Stimulated activated CD4-positive, alpha-beta T cell treated with anti-CD3 and anti-CD28 coated beads, Interleukin-15, amount 100 ng/mL, for 1 hour (primary cell): ENCODE measurements around the gene CCDC85B.
"Not testable (repeated sequence)": the region's sequence is repeated elsewhere in the genome, so short reads cannot be mapped to it uniquely, and the experiment has no call there.

Source experiments
- DNase-seq, 2 donors: peaks; one replicate each; pipeline ENCODE4 v3.0.0-alpha.2; 2020; ENCODE audit warnings: low read depth in 1 of 2, low spot score in 1 of 2

Gene CCDC85B

DNA sequence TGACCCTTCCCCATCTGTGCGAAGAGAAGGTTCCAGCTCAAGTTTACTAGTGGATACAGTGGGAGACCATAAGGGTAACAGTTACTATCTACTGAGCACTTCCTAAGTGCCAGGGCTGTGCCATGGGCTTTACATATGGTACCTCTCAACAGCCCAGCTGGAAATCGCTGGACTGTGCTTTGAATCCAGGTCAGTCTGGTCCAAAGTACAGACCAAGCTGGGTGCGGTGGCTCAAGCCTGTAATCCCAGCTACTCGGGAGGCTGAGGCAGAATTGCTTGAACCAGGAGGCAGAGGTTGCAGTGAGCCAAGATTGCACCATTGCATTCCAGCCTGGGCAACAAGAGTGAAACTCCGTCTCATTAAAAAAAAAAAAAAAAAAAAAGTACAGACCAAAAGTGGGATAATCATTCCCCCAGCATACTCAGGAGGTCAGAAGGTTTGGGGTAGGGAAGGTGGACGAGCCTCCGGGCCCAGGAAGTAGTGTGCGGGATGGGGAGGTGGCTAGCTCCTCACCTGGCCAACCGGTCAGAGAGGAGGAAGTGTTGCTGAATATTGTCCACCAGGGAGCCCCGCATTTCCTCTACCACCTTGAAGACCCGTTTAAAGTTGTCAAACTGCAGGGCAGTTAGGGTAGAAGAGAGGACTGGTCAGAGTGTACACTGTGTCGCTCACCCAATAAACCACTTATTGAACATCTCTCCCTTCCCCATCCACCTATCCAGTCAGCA, 4.5 kb upstream of the CCDC85B start:
- DNase-seq = no peak

GRCh38 chr11:65886826-65887722, 3.4 kb upstream of the CCDC85B start:
- DNase-seq = no peak

DNA sequence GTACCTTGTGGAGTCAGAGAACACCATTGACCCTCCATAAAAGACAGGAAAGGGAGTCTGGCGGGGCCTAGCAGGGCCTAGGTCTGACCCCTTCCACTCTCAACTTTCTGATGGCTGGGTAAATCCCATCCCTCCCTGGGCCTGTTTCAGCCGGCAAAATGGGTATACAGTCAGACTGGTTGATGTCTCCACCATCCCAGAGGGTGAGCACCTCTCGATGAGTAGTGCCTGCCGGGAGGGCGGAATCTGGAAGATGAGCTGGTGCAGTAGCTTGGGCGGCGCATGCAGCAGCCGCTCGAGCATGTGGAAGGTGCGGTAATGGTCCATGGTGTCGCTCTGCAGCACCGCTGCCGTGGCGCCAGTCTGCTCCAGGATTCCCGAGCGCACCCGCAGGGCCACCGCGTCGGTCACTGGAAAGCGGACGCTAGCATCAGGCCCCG, 2.7 kb upstream of the CCDC85B start:
- no peak for DNase-seq

- DNase-seq = peak; percentile 91 to 93
Measured at GRCh38 chr11:65888163-65888814, 2.2 kb upstream of the CCDC85B start, which contains the start of gene FIBP. Gene FIBP, minus strand, starts transcription at chr11:65888471. Its CDS starts 53 bp downstream, at chr11:65888418.

- peak in 1 of 2 donors; percentile 55 for DNase-seq
Measured at GRCh38 chr11:65891219-65892136, 1.0 kb downstream of the CCDC85B start.

DNA sequence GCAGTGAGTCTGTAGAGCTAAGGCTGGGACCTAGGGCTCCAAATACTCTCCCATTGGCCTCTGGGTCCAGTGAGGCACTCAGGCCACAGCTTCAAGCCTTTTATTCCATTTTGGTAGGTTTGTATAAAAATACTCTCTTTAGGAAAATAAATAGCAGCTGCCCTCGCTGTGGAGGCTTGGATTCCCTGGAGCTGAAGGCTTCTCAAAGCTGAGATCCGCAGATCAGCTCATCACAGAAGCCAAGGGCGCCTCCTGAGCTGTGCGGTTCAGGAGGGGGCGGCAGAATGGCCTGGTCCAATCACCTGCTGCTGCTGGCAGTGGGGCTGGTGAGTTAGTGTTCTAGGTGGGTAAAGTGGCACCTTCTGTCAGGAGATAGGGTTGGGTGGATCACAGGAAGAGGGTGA, 1.7 kb downstream of the CCDC85B start:
- not testable (repeated sequence) for DNase-seq

DNA sequence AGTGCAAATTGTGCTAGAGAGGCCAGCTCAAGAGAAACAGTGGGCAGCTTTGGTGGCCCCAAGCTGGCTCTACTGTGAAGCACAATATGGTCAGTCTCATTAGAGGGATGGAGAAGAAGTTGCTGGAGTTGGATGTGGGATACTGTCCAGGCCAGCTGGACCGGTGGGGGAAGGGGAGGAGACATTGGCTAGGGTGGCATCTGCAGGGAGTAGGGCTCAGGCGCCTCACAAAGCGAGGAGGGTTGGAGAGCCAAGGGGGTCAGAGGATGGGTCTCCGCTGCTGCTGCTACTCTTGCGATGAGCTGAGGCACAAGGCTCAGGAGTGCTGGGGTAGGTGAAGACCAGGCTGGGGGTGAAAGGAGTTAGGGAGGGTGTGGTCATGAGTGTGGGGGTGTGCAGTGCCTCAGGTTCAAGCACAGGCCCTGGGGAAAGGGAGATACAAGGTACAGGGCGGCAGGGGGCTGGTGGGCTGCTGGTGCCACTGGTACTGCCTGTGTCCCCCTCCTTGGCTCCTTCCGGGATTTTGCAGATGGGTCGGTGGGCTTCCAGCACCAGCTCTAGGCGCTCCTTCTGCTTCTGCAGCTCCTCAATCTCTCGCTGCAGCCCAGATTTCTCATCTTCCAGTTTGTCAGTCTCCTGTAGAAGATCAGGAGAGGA, 2.3 kb downstream of the CCDC85B start:
- no peak for DNase-seq

GRCh38 chr11:65894034-65894591, 3.6 kb downstream of the CCDC85B start:
- no peak for DNase-seq

- no peak for DNase-seq
Measured at GRCh38 chr11:65895482-65895981, 5.1 kb downstream of the CCDC85B start.

DNA sequence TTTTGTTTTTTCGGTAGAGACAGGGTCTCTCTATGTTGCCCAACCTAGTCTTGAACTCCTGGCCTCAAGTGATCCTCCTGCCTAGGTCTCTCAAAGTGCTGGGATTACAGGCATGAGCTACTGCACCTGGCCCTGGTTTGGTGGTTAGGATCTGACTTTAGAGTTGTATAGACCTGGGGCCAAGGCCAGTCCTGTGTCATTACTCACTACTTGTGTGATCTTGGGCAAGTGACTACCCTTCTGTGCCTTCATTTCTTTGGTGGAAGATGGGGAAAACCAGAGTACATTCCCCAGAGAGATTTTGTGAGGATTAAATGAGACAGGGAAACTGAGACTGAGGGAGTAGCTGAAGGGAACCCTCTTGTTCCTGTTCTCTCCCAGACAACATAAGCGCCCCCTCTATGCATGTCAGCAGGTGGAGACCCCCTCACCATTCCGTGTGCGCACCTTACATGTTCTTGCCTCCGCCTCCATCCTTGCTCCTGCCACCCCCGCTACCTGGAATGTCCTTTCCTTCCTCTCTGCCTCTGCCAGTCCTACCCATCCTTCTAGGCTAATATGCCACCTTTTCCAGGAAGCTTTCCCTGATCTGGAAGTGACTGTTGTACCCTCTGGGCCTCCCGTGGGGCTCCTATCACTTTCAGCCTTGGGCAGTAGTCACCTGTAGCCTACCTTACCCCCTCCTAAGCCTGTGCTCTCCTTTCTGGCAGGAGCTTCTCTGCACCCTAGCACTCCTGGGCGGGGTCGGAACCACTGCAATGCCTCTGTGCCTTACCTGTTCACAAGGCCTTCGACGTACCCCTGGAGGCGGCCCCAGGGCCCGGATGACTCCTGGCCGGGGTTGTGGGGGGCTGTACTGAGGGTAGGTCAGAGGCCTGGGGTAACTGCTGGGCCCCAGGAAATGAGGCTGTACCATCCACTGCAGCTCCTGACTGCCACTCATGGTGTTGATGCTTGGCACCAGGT, 5.8 kb downstream of the CCDC85B start:
- DNase-seq = no peak

GRCh38 chr11:65897020-65897471, 6.6 kb downstream of the CCDC85B start:
- no peak for DNase-seq

DNA sequence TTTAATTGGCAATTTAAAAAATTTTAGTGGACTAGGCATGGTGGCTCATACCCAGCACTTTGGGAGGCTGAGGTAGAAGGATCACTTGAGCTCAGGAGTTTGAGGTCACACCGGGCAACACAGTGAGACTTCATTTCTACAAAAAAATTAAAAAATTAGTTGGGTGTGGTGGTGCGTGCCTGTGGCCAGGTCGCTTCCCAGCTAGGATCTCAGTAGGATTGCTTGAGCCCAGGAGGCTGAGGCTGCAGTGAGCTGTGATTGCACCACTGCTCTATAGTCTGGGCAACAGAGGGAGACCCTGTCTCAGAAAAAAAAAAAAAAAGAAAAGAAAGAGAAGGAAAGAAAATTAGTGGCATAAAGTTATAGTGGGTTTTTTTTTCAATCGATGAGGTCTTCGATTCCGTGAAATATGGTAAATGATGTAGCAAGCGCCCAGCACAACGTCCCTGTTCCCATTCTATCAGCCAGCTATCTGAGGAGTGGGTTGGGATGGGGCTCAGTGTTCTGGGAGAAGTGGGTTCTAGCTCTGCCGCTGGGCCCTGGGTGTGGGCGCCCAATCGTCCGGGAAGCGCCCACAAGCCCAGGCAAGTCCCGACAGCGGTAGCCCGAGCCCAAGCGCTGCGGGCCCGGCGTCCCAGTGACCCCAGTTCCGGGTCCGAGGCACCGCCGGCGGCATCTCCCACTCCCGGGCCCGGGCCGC, 8.3 kb downstream of the CCDC85B start:
- DNase-seq = no peak

DNA sequence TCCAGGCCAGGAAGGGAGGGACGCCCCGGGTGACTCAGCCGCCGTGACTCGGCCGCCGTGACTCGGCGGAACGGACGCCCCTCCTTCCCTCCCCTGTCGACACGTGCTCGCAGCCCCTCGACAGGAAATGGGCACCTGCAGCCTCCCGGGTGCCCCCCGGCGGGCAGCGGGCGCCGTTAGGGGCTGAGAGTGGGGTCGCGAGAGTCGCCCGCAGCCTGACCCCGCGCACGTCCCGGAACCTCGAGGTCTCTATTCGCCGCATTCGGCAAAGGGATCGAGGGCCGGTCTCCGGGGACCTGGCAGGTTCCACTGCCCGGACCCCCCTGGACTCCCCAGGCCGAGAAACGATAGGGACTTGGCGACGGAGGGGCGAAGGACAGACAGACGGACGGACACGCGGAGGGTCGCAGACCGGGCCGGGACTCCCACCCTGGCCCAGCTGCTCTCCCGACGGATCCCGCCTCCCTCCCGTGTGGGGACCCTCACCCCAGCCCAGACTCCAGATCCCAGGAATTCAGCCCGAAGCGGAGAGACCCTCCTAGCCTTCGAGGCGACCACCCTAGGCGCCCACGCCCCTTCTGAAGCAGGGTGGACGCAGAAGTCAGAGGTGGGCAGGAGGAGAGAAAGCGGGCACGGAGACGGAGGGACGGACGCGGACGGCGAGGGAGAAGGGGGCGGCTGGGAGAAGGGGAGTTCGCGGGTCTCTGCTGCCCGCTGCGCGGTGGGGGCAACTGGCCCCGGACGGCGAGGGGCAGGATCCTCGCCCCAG, 9.1 kb downstream of the CCDC85B start:
- DNase-seq = peak in 1 of 2 donors; percentile 73

GRCh38 chr11:65900125-65900898, 9.8 kb downstream of the CCDC85B start, which contains the start of gene FOSL1:
Gene FOSL1, minus strand, starts transcription at chr11:65900388. Its CDS starts 49 bp downstream, at chr11:65900339.
- DNase-seq = peak; percentile 85 to 89

GRCh38 chr11:65900899-65901180, 10.4 kb downstream of the CCDC85B start:
- no peak for DNase-seq

DNA sequence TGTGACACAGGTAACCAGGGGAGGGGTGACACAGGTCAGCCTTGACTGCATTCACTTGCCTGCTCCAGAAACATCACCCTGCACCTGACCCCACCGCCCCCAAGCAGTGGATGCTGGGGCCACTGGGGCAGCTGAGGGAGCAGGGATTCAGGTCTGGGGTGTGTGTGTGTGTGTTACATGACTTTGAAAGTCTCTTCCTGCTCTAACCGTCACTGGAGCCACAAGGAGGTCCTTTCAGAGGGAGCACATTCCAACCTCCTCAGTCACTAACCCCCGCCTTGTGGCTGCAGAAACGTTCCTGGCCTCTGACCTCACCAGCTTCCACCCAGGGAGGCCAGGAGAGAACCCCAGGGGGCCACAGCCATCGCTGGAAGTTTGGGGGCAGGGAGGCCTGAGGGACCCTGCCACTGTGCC, 12.6 kb downstream of the CCDC85B start:
- DNase-seq = no peak
